ENCODE data around the gene GALM. TPM values are rescaled to one million over a fixed set of nuclear protein-coding genes. Genes with fewer than 3 reads are reported as not detected.
A peak's percentile ranks its signal among the peaks of the same experiment; 100 is the strongest.

GALM gene
- total RNA-seq, 5 donors from 2014 or later (not counting 1 experiment from before 2014, with no cell fraction given) = 14.3 to 29.4 (median 17.3) TPM

DNA sequence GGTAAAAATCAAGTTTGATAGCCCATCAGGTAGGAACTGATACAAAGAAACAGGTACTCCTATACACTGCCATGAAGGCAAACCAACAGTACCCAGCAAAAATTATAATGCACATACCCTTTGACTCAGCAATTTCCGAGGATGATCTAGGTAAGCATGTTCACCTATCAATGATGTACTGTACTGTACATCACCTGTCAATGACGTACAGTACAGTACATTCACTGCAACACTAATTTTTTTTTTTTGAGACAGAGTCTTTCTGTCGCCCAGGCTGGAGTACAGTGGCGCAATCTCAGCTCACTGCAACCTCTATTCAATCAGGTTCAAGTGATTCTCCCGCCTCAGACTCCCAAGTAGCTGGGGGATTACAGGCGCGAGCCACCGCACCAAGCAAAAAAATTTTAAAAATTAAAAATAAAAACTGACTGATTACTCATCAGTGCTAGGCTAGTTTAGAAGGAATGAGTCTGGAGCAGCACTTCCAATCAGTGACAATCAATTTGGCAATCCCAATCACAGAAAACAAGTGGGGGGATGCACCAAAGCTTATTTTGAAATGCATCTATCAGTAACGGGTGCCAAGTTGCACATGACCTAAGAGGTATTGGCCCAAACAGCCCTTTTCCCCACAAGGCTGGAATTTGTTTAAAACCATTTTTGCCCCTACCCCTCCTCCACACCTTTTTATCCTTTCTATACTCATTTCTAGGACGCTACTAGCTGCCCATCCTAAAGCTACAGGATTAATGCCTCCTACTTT is 77.1 kb downstream of the GALM start:
- H3K4me3 Mint-ChIP-seq = no peak overlapping the region

DNA sequence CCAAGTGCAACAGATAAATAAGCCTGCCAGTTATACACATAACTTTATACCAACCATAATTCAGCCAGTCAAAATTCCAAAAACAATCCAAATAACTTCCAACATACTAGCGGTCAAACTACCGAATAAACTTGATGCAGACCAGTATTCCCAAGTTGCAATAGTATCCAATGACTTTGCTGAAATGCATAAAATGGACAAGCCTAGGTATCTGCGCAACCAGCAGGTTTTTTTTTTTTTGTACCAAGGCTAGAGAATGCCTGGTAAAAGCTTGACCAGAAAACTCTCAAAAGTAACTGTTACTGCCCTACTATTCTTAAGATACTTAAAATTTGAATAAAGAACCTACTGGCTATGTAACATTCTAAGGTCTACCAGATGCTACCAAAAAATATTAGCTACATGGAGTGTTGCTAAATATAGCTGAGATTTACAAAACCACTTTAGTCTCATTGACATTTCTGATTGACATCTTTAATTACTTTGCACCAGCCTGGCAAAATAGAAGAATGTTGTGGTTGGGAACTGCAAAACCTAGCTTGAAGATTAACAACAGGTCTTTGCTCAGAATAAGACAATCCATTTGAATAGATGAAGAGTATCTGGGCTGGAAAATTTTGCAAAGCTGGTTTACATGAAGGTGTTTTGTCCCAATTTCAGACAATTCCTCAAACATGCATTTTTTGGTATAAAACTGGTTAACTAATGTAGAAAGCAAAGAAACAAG is 77.9 kb downstream of the GALM start:
- ATAC-seq (replicated peaks in 1 of 4) (no peak), DNase-seq (no peak)
- no peaks in the 10 kb centered on the region for H3K9me3 Mint-ChIP-seq
- peak overlapping the region; percentile 3 to 68 for H3K27ac Mint-ChIP-seq
- H3K9me3 ChIP-seq = no peaks in the 10 kb centered on the region
- H3K4me1 Mint-ChIP-seq = peaks cover 63 to 75% (median 75%) of the 10 kb centered on the region in 3 donors
- H3K27ac ChIP-seq (ENCODE audit: low read length) = peak overlapping the region; percentile 26
- peaks cover under 1 to 71% of the 10 kb centered on the region in 2 donors for H3K36me3 ChIP-seq (ENCODE audit: control insufficient read depth in 2 of 2, extremely low read depth in 1 of 2, insufficient read depth in 1 of 2, low read length in 1 of 2)
- no peaks in the 10 kb centered on the region for H3K27me3 Mint-ChIP-seq
- no peak overlapping the region for H3K4me3 ChIP-seq (ENCODE audit: control insufficient read depth in 1 of 2, extremely low read depth in 1 of 2, low read length in 1 of 2)
- POLR2A ChIA-PET = interaction anchor here (0.5 to 2.0 kb wide), 20 partner anchors 8 to 401 kb away, joined by 3 to 14 read pairs (median 4); partner anchors contain the start of gene SRSF7 (in 1 of the 2)
- H3K36me3 Mint-ChIP-seq = peaks cover 54% of the 10 kb centered on the region
- CTCF ChIA-PET = interaction anchor here (0.5 to 9.6 kb wide), 22 partner anchors 9 to 1154 kb away, joined by 3 to 97 read pairs (median 4); no protein-coding TSS in a partner anchor
- 91% methylated on average over 3 of the region's 3 CpGs for WGBS (ENCODE audit: insufficient coverage)
- peaks cover 25 to 33% of the 10 kb centered on the region in 2 experiments for H3K4me1 ChIP-seq (ENCODE audit: control insufficient read depth in 1 of 2, extremely low read depth in 1 of 2, insufficient read depth in 2 of 2, low read length in 2 of 2)
- no peak overlapping the region for H3K4me3 Mint-ChIP-seq
- no peaks in the 10 kb centered on the region for H3K27me3 ChIP-seq (replicated peaks in 1 of 2; ENCODE audit: control insufficient read depth in 2 of 2, extremely low read depth in 1 of 2, insufficient read depth in 2 of 2, low read length in 1 of 2)

More for the DNA sequence above, 77.1 kb downstream of the GALM start:
- 42% methylated on average over 2 of the region's 10 CpGs for WGBS (ENCODE audit: insufficient coverage)
- Histone ChIP-seq H3K4me3 (ENCODE audit: control insufficient read depth in 1 of 2, extremely low read depth in 1 of 2, low read length in 1 of 2) (no peak overlapping the region), H3K36me3 (ENCODE audit: control insufficient read depth in 2 of 2, extremely low read depth in 1 of 2, insufficient read depth in 1 of 2, low read length in 1 of 2) (peaks cover 0 to 65% of the 10 kb centered on the region in 2 donors), H3K4me1 (ENCODE audit: control insufficient read depth in 1 of 2, extremely low read depth in 1 of 2, insufficient read depth in 2 of 2, low read length in 2 of 2) (peaks cover 22 to 25% of the 10 kb centered on the region in 2 experiments), H3K9me3 (no peaks in the 10 kb centered on the region), H3K27me3 (replicated peaks in 1 of 2; ENCODE audit: control insufficient read depth in 2 of 2, extremely low read depth in 1 of 2, insufficient read depth in 2 of 2, low read length in 1 of 2) (no peaks in the 10 kb centered on the region), H3K27ac (ENCODE audit: low read length) (no peak overlapping the region)
- Mint-ChIP-seq H3K4me1 (peaks cover 63 to 72% (median 68%) of the 10 kb centered on the region in 3 donors), H3K27me3 (no peaks in the 10 kb centered on the region), H3K9me3 (no peaks in the 10 kb centered on the region), H3K36me3 (peaks cover 51% of the 10 kb centered on the region), H3K27ac (peak overlapping the region in 1 of 2 donors; percentile 36)
- CTCF ChIA-PET = interaction anchor here (0.5 to 9.6 kb wide), 14 partner anchors 9 to 1153 kb away, joined by 3 to 97 read pairs (median 4); no protein-coding TSS in a partner anchor
- ATAC-seq (replicated peaks in 1 of 4) = peak in 3 of 4 experiments; percentile 21 to 27 (median 25)
- POLR2A ChIA-PET = interaction anchor here (0.6 to 2.0 kb wide), 14 partner anchors 9 to 200 kb away, joined by 3 to 14 read pairs (median 3); partner anchors contain the start of gene SRSF7 (in 1 of the 2)
- DNase-seq = peak in 1 of 35 experiments; percentile 26

DNA sequence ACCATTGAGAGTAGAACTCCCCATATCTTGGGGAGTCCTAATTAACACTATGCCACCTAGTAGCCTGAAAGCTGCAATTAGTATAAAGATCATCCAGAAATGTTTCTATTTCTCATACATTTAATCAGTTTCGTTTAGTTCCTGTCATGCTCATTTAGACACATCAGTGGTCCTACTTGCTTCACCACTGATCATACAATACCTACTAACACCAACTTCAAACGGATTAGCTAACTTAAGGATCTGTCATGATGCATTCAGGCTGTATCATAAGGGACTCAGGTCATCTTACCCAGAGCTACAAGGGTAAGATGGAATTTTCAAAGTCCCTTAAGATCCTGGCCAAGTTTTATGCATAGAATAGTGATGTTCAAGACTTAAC is 78.5 kb downstream of the GALM start:
- WGBS (ENCODE audit: insufficient coverage) = no CpG with 5 or more reads among the region's 2 CpGs
- Histone ChIP-seq H3K27ac (ENCODE audit: low read length) (peak overlapping the region; percentile 26), H3K4me3 (ENCODE audit: control insufficient read depth in 1 of 2, extremely low read depth in 1 of 2, low read length in 1 of 2) (no peak overlapping the region), H3K4me1 (ENCODE audit: control insufficient read depth in 1 of 2, extremely low read depth in 1 of 2, insufficient read depth in 2 of 2, low read length in 2 of 2) (peaks cover 31 to 39% of the 10 kb centered on the region in 2 experiments), H3K9me3 (no peaks in the 10 kb centered on the region), H3K36me3 (ENCODE audit: control insufficient read depth in 2 of 2, extremely low read depth in 1 of 2, insufficient read depth in 1 of 2, low read length in 1 of 2) (peaks cover 4 to 76% of the 10 kb centered on the region in 2 donors), H3K27me3 (replicated peaks in 1 of 2; ENCODE audit: control insufficient read depth in 2 of 2, extremely low read depth in 1 of 2, insufficient read depth in 2 of 2, low read length in 1 of 2) (no peaks in the 10 kb centered on the region)
- CTCF ChIA-PET = interaction anchor here (0.5 to 9.6 kb wide), 19 partner anchors 10 to 917 kb away, joined by 3 to 97 read pairs (median 5); no protein-coding TSS in a partner anchor
- Mint-ChIP-seq H3K27me3 (no peaks in the 10 kb centered on the region), H3K4me1 (peaks cover 65 to 79% (median 76%) of the 10 kb centered on the region in 3 donors), H3K4me3 (no peak overlapping the region), H3K27ac (peak overlapping the region; percentile 46 to 68), H3K9me3 (no peaks in the 10 kb centered on the region), H3K36me3 (peaks cover 54% of the 10 kb centered on the region)
- DNase-seq (peak in 1 of 35 experiments; percentile 36), ATAC-seq (replicated peaks in 1 of 4) (no peak)
- POLR2A ChIA-PET = interaction anchor here (0.5 to 2.0 kb wide), 11 partner anchors 7 to 369 kb away, joined by 3 to 14 read pairs (median 5); partner anchors contain the start of gene SRSF7 (in 1 of the 2)

DNA sequence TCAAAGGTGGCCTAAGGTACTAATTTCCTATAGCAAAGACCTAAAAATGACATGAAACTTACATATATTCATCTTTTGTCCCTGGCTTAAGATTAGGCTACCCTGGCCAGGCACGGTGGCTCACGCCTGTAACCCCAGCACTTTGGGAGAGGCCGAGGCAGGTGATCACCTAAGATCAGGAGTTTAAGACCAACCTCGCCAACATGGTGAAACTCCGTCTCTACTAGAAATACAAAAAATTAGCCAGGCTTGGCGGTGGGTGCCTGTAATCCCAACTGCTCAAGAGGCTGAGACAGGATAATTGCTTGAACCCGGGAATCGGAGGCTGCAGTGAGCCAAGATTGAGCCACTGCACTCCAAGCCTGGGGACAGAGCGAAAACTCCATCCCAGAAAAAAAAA is 79.4 kb downstream of the GALM start:
- POLR2A ChIA-PET = interaction anchor here in 1 of 2 donors (0.6 to 1.0 kb wide), 2 partner anchors 144 to 179 kb away, joined by 3 read pairs; no protein-coding TSS in a partner anchor
- CTCF ChIA-PET = interaction anchor here in 1 of 2 donors (9.6 kb wide), 1 partner anchor 164 kb away, joined by 97 read pairs; no protein-coding TSS in a partner anchor
- Histone ChIP-seq H3K9me3 (no peaks in the 10 kb centered on the region), H3K27ac (ENCODE audit: low read length) (no peak overlapping the region), H3K4me3 (ENCODE audit: control insufficient read depth in 1 of 2, extremely low read depth in 1 of 2, low read length in 1 of 2) (no peak overlapping the region), H3K4me1 (ENCODE audit: control insufficient read depth in 1 of 2, extremely low read depth in 1 of 2, insufficient read depth in 2 of 2, low read length in 2 of 2) (peaks cover 38 to 43% of the 10 kb centered on the region in 2 experiments), H3K27me3 (replicated peaks in 1 of 2; ENCODE audit: control insufficient read depth in 2 of 2, extremely low read depth in 1 of 2, insufficient read depth in 2 of 2, low read length in 1 of 2) (no peaks in the 10 kb centered on the region), H3K36me3 (ENCODE audit: control insufficient read depth in 2 of 2, extremely low read depth in 1 of 2, insufficient read depth in 1 of 2, low read length in 1 of 2) (peaks cover 4 to 83% of the 10 kb centered on the region in 2 donors)
- Mint-ChIP-seq H3K27me3 (no peaks in the 10 kb centered on the region), H3K9me3 (no peaks in the 10 kb centered on the region), H3K27ac (peak overlapping the region; percentile 34 to 88), H3K36me3 (peaks cover 63% of the 10 kb centered on the region), H3K4me3 (peak overlapping the region; percentile 17 to 28 (median 24)), H3K4me1 (peaks cover 74 to 80% (median 79%) of the 10 kb centered on the region in 3 donors)
- 89% methylated on average over 8 of the region's 9 CpGs for WGBS (ENCODE audit: insufficient coverage)
- DNase-seq (no peak), ATAC-seq (replicated peaks in 1 of 4) (no peak)

DNA sequence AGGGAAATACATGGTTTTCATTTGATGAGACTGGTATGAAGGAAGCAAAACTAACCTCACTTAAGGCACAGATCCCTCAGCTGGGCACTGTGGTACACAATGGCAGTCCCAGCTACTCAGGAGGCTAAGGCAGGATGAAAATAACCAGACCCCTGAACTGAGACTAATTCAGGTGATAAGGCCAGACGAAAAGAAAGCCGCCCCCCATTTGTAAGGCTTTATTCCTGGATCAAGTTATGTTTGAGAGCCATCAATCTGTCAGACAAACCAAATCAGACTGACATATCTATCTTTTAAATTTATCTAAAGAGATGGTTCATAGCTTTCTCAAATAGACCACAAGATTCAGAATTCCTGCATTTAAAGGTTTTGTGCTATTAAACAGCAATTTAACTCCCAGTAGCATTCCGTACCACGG is 81.1 kb downstream of the GALM start:
- Mint-ChIP-seq H3K9me3 (no peaks in the 10 kb centered on the region), H3K36me3 (peaks cover 68% of the 10 kb centered on the region), H3K27ac (peak overlapping the region; percentile 84 to 89), H3K27me3 (peaks cover 0 to 3% of the 10 kb centered on the region in 2 donors), H3K4me3 (peak overlapping the region; percentile 99 to 100 (median 100)), H3K4me1 (peaks cover 76 to 81% (median 79%) of the 10 kb centered on the region in 3 donors)
- Histone ChIP-seq H3K27ac (ENCODE audit: low read length) (peak overlapping the region; percentile 62), H3K27me3 (replicated peaks in 1 of 2; ENCODE audit: control insufficient read depth in 2 of 2, extremely low read depth in 1 of 2, insufficient read depth in 2 of 2, low read length in 1 of 2) (no peaks in the 10 kb centered on the region), H3K4me1 (ENCODE audit: control insufficient read depth in 1 of 2, extremely low read depth in 1 of 2, insufficient read depth in 2 of 2, low read length in 2 of 2) (peaks cover 38 to 40% of the 10 kb centered on the region in 2 experiments), H3K9me3 (no peaks in the 10 kb centered on the region), H3K4me3 (ENCODE audit: control insufficient read depth in 1 of 2, extremely low read depth in 1 of 2, low read length in 1 of 2) (no peak overlapping the region), H3K36me3 (ENCODE audit: control insufficient read depth in 2 of 2, extremely low read depth in 1 of 2, insufficient read depth in 1 of 2, low read length in 1 of 2) (peaks cover 4 to 77% of the 10 kb centered on the region in 2 donors)
- CTCF ChIA-PET = interaction anchor here (0.6 to 9.6 kb wide), 4 partner anchors 146 to 235 kb away, joined by 3 to 97 read pairs (median 5); no protein-coding TSS in a partner anchor
- WGBS (ENCODE audit: insufficient coverage) = no CpG with 5 or more reads among the region's 4 CpGs
- ATAC-seq (replicated peaks in 1 of 4) (no peak), DNase-seq (peak in 1 of 35 experiments; percentile 28)
- POLR2A ChIA-PET = interaction anchor here (0.6 to 1.7 kb wide), 8 partner anchors 99 to 370 kb away, joined by 3 to 6 read pairs (median 4); partner anchors contain the start of gene ATL2 (in 1 of the 2)
